ENCODE measurements around the gene PDE4D. TPM values are rescaled to one million over a fixed set of nuclear protein-coding genes. Genes with fewer than 3 reads are reported as not detected.

Gene PDE4D
- total RNA-seq, 6 experiments from 2014 or later: 1.6 to 10.3 (median 5.6) TPM

DNA sequence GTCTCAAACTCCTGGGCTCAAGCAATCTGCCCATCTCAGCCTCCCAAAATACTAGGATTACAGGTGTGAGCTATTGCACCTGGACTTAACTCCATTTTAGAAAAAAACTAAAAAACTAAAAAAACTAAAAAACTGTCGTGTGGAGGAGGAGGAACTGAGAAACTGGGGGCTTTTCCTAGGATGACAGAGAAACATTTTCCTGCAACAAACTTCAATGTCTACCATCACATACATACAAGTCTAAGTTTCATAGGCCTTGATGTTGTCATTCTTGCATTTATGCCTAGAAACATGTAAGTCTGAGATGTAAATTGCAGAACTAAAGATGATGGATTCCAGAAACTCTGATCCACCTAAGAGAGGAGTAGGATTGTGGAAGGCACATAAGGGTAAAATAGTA, 753.8 kb downstream of the PDE4D start:
- Histone ChIP-seq H3K36me3 (no peaks in the 10 kb centered on the region), H3K4me3 (no peak overlapping the region), H3K4me1 (no peaks in the 10 kb centered on the region), H3K9me3 (no peaks in the 10 kb centered on the region), H3K27me3 (no peaks in the 10 kb centered on the region), H3K27ac (no peak overlapping the region)
- DNase-seq: no peak
- TF ChIP-seq POLR2A (IDR thresholded peaks at IDR 0.05): no peak
- TF ChIP-seq, protein P1, sequence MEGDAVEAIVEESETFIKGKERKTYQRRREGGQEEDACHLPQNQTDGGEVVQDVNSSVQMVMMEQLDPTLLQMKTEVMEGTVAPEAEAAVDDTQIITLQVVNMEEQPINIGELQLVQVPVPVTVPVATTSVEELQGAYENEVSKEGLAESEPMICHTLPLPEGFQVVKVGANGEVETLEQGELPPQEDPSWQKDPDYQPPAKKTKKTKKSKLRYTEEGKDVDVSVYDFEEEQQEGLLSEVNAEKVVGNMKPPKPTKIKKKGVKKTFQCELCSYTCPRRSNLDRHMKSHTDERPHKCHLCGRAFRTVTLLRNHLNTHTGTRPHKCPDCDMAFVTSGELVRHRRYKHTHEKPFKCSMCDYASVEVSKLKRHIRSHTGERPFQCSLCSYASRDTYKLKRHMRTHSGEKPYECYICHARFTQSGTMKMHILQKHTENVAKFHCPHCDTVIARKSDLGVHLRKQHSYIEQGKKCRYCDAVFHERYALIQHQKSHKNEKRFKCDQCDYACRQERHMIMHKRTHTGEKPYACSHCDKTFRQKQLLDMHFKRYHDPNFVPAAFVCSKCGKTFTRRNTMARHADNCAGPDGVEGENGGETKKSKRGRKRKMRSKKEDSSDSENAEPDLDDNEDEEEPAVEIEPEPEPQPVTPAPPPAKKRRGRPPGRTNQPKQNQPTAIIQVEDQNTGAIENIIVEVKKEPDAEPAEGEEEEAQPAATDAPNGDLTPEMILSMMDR (IDR thresholded peaks at IDR 0.05): no peak
- 58% methylated on average over 1 of the region's 1 CpG for WGBS (ENCODE audit: insufficient coverage, low coverage, low lambda C conversion rate, missing lambda C conversion rate)
- intact Hi-C loops (cut with DNase I): no loop called here
- ATAC-seq: no peak

DNA sequence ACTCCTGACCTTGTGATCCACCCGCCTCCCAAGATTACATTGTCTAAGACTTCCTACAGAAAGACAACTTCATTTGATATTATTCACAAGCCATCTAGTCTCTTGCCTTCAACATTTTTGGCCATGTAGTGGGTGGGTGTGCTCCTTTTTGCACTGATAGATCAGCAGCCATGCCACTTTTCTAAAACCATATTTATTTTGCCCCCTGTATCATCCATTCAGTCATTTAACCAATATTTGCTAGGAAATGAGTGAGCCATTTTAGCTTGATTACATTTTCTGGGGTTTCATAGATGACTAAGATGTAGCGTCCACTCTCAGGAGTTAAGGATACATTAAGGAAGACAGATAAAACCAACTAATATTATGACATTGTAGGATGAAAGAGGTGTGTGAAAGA, 755.0 kb downstream of the PDE4D start:
- Histone ChIP-seq H3K9me3 (no peaks in the 10 kb centered on the region), H3K4me1 (no peaks in the 10 kb centered on the region), H3K4me3 (no peak overlapping the region), H3K36me3 (no peaks in the 10 kb centered on the region), H3K27me3 (no peaks in the 10 kb centered on the region), H3K27ac (no peak overlapping the region)
- intact Hi-C loops (cut with DNase I): no loop called here
- no peak for ATAC-seq
- no peak for DNase-seq
- TF ChIP-seq POLR2A (IDR thresholded peaks at IDR 0.05): no peak
- TF ChIP-seq, protein P1 (IDR thresholded peaks at IDR 0.05): no peak
- WGBS (ENCODE audit: insufficient coverage, low coverage, low lambda C conversion rate, missing lambda C conversion rate): 81% methylated on average over 2 of the region's 2 CpGs

GRCh38 chr5:59137846-59138245, 755.7 kb downstream of the PDE4D start:
- Histone ChIP-seq H3K4me1 (no peaks in the 10 kb centered on the region), H3K27ac (no peak overlapping the region), H3K27me3 (no peaks in the 10 kb centered on the region), H3K36me3 (no peaks in the 10 kb centered on the region), H3K4me3 (no peak overlapping the region), H3K9me3 (no peaks in the 10 kb centered on the region)
- ATAC-seq (no peak), DNase-seq (no peak)
- WGBS (ENCODE audit: insufficient coverage, low coverage, low lambda C conversion rate, missing lambda C conversion rate): 86% methylated on average over 2 of the region's 2 CpGs
- no peak for TF ChIP-seq POLR2A (IDR thresholded peaks at IDR 0.05)
- TF ChIP-seq, protein P1 (IDR thresholded peaks at IDR 0.05): no peak
- intact Hi-C loops (cut with DNase I): no loop called here

- Histone ChIP-seq H3K36me3 (no peaks in the 10 kb centered on the region), H3K27me3 (no peaks in the 10 kb centered on the region), H3K27ac (no peak overlapping the region), H3K9me3 (no peaks in the 10 kb centered on the region), H3K4me1 (no peaks in the 10 kb centered on the region), H3K4me3 (no peak overlapping the region)
- 63% methylated on average over 2 of the region's 2 CpGs for WGBS (ENCODE audit: insufficient coverage, low coverage, low lambda C conversion rate, missing lambda C conversion rate)
- TF ChIP-seq, protein P1 (IDR thresholded peaks at IDR 0.05): no peak
- TF ChIP-seq POLR2A (IDR thresholded peaks at IDR 0.05): no peak
- DNase-seq: no peak
- no peak for ATAC-seq
- intact Hi-C loops (cut with DNase I): no loop called here
Measured at GRCh38 chr5:59136549-59136948, 757.0 kb downstream of the PDE4D start.

All from right lobe of liver (tissue), 6 donors.